ENCODE measurements around the gene BCR. TPM values are rescaled to one million over a fixed set of nuclear protein-coding genes. Genes with fewer than 3 reads are reported as not detected.

The BCR gene
- total RNA-seq, 4 donors from 2014 or later = 19.2 to 63.5 (median 24.8) TPM

GRCh38 chr22:23178512-23179254 lies 1.6 kb upstream of the BCR start:
- no peak for TF ChIP-seq CTCF (IDR thresholded peaks at IDR 0.05; ENCODE audit: low read depth)

GRCh38 chr22:23179381-23180299 lies 669 bp upstream of the BCR start:
- no peak for TF ChIP-seq CTCF (IDR thresholded peaks at IDR 0.05; ENCODE audit: low read depth)

DNA sequence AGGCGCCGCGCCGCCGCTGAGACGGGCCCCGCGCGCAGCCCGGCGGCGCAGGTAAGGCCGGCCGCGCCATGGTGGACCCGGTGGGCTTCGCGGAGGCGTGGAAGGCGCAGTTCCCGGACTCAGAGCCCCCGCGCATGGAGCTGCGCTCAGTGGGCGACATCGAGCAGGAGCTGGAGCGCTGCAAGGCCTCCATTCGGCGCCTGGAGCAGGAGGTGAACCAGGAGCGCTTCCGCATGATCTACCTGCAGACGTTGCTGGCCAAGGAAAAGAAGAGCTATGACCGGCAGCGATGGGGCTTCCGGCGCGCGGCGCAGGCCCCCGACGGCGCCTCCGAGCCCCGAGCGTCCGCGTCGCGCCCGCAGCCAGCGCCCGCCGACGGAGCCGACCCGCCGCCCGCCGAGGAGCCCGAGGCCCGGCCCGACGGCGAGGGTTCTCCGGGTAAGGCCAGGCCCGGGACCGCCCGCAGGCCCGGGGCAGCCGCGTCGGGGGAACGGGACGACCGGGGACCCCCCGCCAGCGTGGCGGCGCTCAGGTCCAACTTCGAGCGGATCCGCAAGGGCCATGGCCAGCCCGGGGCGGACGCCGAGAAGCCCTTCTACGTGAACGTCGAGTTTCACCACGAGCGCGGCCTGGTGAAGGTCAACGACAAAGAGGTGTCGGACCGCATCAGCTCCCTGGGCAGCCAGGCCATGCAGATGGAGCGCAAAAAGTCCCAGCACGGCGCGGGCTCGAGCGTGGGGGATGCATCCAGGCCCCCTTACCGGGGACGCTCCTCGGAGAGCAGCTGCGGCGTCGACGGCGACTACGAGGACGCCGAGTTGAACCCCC lies 798 bp downstream of the BCR start:
- no peak for TF ChIP-seq CTCF (IDR thresholded peaks at IDR 0.05; ENCODE audit: low read depth)

GRCh38 chr22:23181721-23182308 lies 1.5 kb downstream of the BCR start:
- TF ChIP-seq CTCF (IDR thresholded peaks at IDR 0.05; ENCODE audit: low read depth) = no peak

DNA sequence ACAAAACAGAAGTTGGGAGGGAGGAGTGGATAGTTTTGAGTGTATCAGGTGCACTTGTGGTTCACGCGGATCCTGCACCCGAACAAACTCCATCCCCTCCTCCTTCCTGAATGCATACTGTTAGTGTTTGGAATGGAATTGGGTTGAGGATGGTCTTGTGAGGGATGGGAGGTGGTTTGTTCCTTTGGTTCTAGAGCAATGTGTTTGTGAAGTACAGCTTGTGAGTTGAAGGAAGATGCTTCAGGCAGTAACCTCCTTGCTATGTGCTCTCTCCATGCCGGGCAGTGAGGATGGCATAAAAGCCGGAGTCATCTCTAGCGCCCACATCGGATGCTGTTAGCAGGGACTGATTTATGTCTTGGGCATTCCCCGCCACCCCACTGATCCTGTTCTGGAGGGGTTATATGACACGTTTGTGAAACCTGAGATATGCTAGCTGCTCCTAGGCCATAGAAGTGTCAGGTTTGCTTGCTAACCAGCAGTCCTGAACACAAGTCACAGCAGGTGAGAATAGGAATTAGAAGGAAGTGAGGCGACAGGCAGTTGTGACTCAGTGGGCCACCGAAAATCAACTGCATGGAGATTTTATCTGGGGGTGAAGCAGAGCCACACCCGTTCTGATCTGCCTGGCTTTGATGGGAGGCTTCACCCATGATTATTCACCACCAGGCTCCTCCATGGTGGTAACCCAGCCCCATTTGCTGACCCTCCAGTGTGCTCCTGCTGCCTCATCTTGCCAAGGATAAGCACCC lies 2.2 kb downstream of the BCR start:
- no peak for TF ChIP-seq CTCF (IDR thresholded peaks at IDR 0.05; ENCODE audit: low read depth)

GRCh38 chr22:23183061-23183698 lies 2.9 kb downstream of the BCR start:
- no peak for TF ChIP-seq CTCF (IDR thresholded peaks at IDR 0.05; ENCODE audit: low read depth)

Data from subcutaneous adipose tissue (tissue), 4 donors.